Kidney epithelial cell (primary cell): ENCODE results near the gene CTNNA3. TPM values are rescaled to one million over a fixed set of nuclear protein-coding genes. Genes with fewer than 3 reads are reported as not detected.
"Not testable (repeated sequence)": the region's sequence is repeated elsewhere in the genome, so short reads cannot be mapped to it uniquely, and the experiment has no call there.

Source experiments
- DNase-seq: peaks from one replicate; pipeline ENCODE4 v3.0.0-alpha.2; 2010; ENCODE audit warnings: low read depth
- H3K27me3 ChIP-seq: 2 replicates; pipeline ENCODE4 v1.6.0; 2011; ENCODE audit warnings: low read length; ENCODE audit not compliant: control insufficient read depth, insufficient read depth
- H3K36me3 ChIP-seq: 2 replicates; pipeline ENCODE4 v1.5.1; 2011; ENCODE audit warnings: low read length; ENCODE audit not compliant: control insufficient read depth, insufficient read depth
- H3K4me3 ChIP-seq: 2 replicates; pipeline ENCODE4 v1.5.1; 2011; ENCODE audit warnings: low read depth, mild to moderate bottlenecking, control low read depth, low read length
- CTCF ChIP-seq: IDR thresholded peaks from 2 replicates; pipeline ENCODE4 v1.5.1; 2011; ENCODE audit warnings: mild to moderate bottlenecking, moderate library complexity, low read length, control low read depth, inconsistent platforms; ENCODE audit not compliant: insufficient read depth, poor library complexity, severe bottlenecking
- total RNA-seq: library from RNA; depleted of rRNA; stranded (reverse); fragments of >200 nt; gene quantifications from 2 replicates; pipeline ENCODE4 v1.2.3, GENCODE V29; 2015

The CTNNA3 gene
- total RNA-seq, 1 donor from 2014 or later = 0.79 TPM

- no peak for TF ChIP-seq CTCF
- Histone ChIP-seq H3K36me3 (no peaks in the 10 kb centered on the region), H3K4me3 (no peak overlapping the region), H3K27me3 (no peaks in the 10 kb centered on the region)
- DNase-seq = no peak
These were observed 1346.3 kb downstream of the CTNNA3 start for GRCh38 chr10:66349726-66350125.

GRCh38 chr10:66349076-66349475 lies 1346.9 kb downstream of the CTNNA3 start:
- TF ChIP-seq CTCF = no peak
- Histone ChIP-seq H3K4me3 (no peak overlapping the region), H3K27me3 (no peaks in the 10 kb centered on the region), H3K36me3 (no peaks in the 10 kb centered on the region)
- no peak for DNase-seq

GRCh38 chr10:66337211-66337610 lies 1358.8 kb downstream of the CTNNA3 start:
- no peak for TF ChIP-seq CTCF

GRCh38 chr10:66336791-66337190 lies 1359.2 kb downstream of the CTNNA3 start:
- no peak for DNase-seq
- H3K4me3 ChIP-seq = no peak overlapping the region
- H3K27me3 ChIP-seq = no peaks in the 10 kb centered on the region
- no peaks in the 10 kb centered on the region for H3K36me3 ChIP-seq
- no peak for TF ChIP-seq CTCF

More at GRCh38 chr10:66337211-66337610, 1358.8 kb downstream of the CTNNA3 start:
- H3K27me3 ChIP-seq = no peaks in the 10 kb centered on the region
- no peaks in the 10 kb centered on the region for H3K36me3 ChIP-seq
- DNase-seq = no peak
- no peak overlapping the region for H3K4me3 ChIP-seq

- H3K4me3 ChIP-seq, DNase-seq, H3K36me3 ChIP-seq, H3K27me3 ChIP-seq: not testable (repeated sequence)
These were observed 1360.2 kb downstream of the CTNNA3 start for GRCh38 chr10:66335753-66336152.

- H3K4me3 ChIP-seq = no peak overlapping the region
- no peak for TF ChIP-seq CTCF
These were observed 1366.8 kb downstream of the CTNNA3 start for GRCh38 chr10:66329147-66329546.

More at GRCh38 chr10:66329147-66329546, 1366.8 kb downstream of the CTNNA3 start:
- Histone ChIP-seq H3K27me3 (no peaks in the 10 kb centered on the region), H3K36me3 (no peaks in the 10 kb centered on the region)
- no peak for DNase-seq
